Karpas-422 (cell line): ENCODE measurements around the gene PIP4K2A. TPM values are rescaled to one million over a fixed set of nuclear protein-coding genes. Genes with fewer than 3 reads are reported as not detected.
"Not testable (repeated sequence)": the region's sequence is repeated elsewhere in the genome, so short reads cannot be mapped to it uniquely, and the experiment has no call there.

ENCODE experiments used
- DNase-seq: peaks from one replicate; pipeline ENCODE4 v3.0.0-alpha.2; 2015
- H2AFZ ChIP-seq: fragments of 200-600 bp; sonication (generic); 2 replicates; pipeline ENCODE4 v1.6.1; 2014; ENCODE audit warnings: antibody characterized with exemption, low read length, mixed read lengths
- H3K27ac ChIP-seq: fragments of 200-600 bp; sonication (generic); 2 replicates; pipeline ENCODE4 v1.5.1; 2014; ENCODE audit warnings: mild to moderate bottlenecking, low read length, moderate library complexity
- H3K27me3 ChIP-seq: fragments of 200-600 bp; sonication (generic); 2 replicates; pipeline ENCODE4 v1.6.1; 2014; ENCODE audit warnings: low read length, mixed read lengths
- H3K36me3 ChIP-seq: fragments of 200-600 bp; sonication (generic); 2 replicates; pipeline ENCODE4 v1.6.1; 2014; ENCODE audit warnings: low read length, mixed read lengths; ENCODE audit not compliant: insufficient read depth
- H3K4me1 ChIP-seq: fragments of 200-600 bp; sonication (generic); 2 replicates; pipeline ENCODE4 v1.6.1; 2014; ENCODE audit warnings: mild to moderate bottlenecking, low read length, mixed read lengths
- H3K4me2 ChIP-seq: fragments of 200-600 bp; sonication (generic); 2 replicates; pipeline ENCODE4 v1.6.1; 2014; ENCODE audit warnings: low read length, low read depth, mild to moderate bottlenecking; ENCODE audit not compliant: poor library complexity, severe bottlenecking
- H3K4me3 ChIP-seq: fragments of 200-600 bp; sonication (generic); 2 replicates; pipeline ENCODE4 v1.5.1; 2014; ENCODE audit warnings: mild to moderate bottlenecking, antibody characterized with exemption, low read length, mixed read lengths
- H3K79me2 ChIP-seq: fragments of 200-600 bp; sonication (generic); 2 replicates; pipeline ENCODE4 v1.6.1; 2014; ENCODE audit warnings: mild to moderate bottlenecking, low read length, mixed read lengths
- H3K9ac ChIP-seq: fragments of 200-600 bp; sonication (generic); 2 replicates; pipeline ENCODE4 v1.6.0; 2014; ENCODE audit warnings: low read length
- H3K9me2 ChIP-seq: fragments of 200-600 bp; sonication (generic), shearing (Covaris generic); replicated peaks from 2 replicates; pipeline ENCODE4 v1.6.0; 2014; ENCODE audit warnings: mild to moderate bottlenecking, low read length, moderate library complexity; ENCODE audit not compliant: insufficient read depth
- H3K9me3 ChIP-seq: fragments of 300-700, 200-600 bp; sonication (generic); 2 replicates; pipeline ENCODE4 v1.6.1; 2014; ENCODE audit warnings: low read length, mixed read lengths
- H4K20me1 ChIP-seq: fragments of 200-600 bp; sonication (generic); 2 replicates; pipeline ENCODE4 v1.6.1; 2014; ENCODE audit warnings: mild to moderate bottlenecking, antibody characterized with exemption, low read length, low read depth; ENCODE audit not compliant: insufficient read depth
- total RNA-seq: library from RNA; depleted of rRNA; stranded (reverse); fragments of >200 nt; shearing (Covaris generic); gene quantifications from 2 replicates; pipeline ENCODE4 v1.2.3, GENCODE V29; 2014; ENCODE audit warnings: low replicate concordance

The PIP4K2A gene
- total RNA-seq, 1 experiment from 2014 or later, result 32.6 TPM

DNA sequence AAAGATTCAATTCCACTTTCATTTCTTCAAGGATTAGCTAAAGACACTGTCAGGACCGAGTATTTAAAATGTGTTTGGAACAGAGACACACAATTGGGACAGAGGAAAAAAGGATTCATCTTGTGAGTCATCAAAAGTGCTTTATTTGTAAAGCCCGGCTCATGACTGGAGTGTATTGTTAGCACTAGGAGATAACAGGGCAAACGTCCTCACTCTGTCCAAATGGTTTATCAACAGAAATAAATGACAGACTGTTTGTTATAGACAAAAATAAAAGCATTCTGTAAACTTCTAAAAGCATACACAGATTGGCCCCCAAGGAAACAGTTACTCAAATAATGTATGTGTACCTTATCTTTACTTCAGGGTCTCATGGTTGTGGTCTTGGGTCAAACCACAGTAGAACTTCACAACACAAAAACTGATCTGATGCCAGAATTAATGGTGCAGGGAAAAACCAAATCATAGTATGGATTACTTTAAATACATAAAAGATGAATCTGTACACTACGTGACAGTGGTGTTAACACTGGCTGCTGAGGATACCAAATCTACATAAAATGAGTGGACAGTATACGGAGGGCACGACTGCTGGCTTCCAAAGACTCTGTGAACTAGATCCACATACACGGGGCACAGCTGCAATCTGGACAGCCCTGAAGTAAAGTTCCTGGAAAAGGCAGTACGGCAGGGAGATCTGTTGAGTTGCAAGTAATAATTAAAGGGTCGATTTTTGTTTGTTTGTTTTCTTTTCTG lies 179.4 kb downstream of the PIP4K2A start:
- no peak for DNase-seq
- Histone ChIP-seq H2AFZ (no peak overlapping the region), H4K20me1 (no peaks in the 10 kb centered on the region), H3K4me3 (no peak overlapping the region), H3K4me2 (no peak overlapping the region), H3K9me3 (no peaks in the 10 kb centered on the region), H3K9ac (no peak overlapping the region), H3K36me3 (no peaks in the 10 kb centered on the region), H3K27me3 (no peaks in the 10 kb centered on the region), H3K79me2 (no peaks in the 10 kb centered on the region), H3K27ac (no peak overlapping the region), H3K4me1 (no peaks in the 10 kb centered on the region), H3K9me2 (no peaks in the 10 kb centered on the region)

DNA sequence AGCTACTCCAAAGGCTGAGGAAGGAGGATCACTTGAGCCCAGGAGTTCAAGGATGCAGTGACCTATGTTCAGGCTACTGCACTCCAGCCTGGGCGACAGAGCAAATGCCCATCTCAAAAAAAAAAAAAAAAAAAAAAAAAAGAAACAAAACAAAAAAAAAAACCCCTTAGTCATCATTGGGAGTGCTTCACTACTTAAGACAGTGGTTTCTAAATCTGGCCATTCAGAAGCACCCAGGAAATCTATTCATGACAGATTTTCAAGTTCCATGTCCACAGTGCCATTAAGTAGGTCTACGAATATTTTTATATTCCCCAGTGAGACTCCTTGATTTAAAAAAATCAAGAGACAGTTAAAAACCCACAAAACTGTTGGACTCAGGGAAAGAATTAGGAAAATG lies 182.9 kb downstream of the PIP4K2A start:
- no peaks in the 10 kb centered on the region for H3K79me2 ChIP-seq
- no peaks in the 10 kb centered on the region for H4K20me1 ChIP-seq
- no peaks in the 10 kb centered on the region for H3K9me3 ChIP-seq
- H3K4me3 ChIP-seq, result no peak overlapping the region
- H3K9me2 ChIP-seq, result no peaks in the 10 kb centered on the region
- H3K9ac ChIP-seq, result no peak overlapping the region
- H3K4me1 ChIP-seq, result no peaks in the 10 kb centered on the region
- DNase-seq, result no peak
- no peak overlapping the region for H3K4me2 ChIP-seq
- no peaks in the 10 kb centered on the region for H3K27me3 ChIP-seq
- H3K27ac ChIP-seq, result no peak overlapping the region
- H2AFZ ChIP-seq, result no peak overlapping the region
- H3K36me3 ChIP-seq, result no peaks in the 10 kb centered on the region

DNA sequence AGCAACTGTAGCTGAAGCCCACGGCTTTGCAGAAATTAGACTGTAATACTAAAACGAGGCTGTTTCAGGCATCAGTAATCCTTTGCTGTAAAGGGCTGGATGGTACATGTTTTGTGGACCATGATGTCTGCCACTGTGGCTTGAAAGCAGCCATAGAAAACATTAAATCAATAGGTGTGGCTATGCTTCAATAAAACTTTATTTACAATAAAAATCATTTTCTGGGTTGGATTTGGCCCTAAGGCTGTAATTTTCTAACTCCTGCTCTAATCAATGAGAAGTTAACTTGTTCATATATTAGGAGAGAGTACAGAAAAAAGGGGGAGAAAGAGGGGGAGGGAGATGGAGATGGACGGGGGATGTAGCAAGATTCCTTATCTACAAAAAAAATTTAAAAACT lies 183.4 kb downstream of the PIP4K2A start:
- Histone ChIP-seq H3K36me3 (no peaks in the 10 kb centered on the region), H4K20me1 (no peaks in the 10 kb centered on the region), H3K9me2 (no peaks in the 10 kb centered on the region), H3K27me3 (no peaks in the 10 kb centered on the region), H3K9ac (no peak overlapping the region), H3K27ac (no peak overlapping the region), H3K9me3 (no peaks in the 10 kb centered on the region), H3K4me3 (no peak overlapping the region), H3K79me2 (no peaks in the 10 kb centered on the region), H3K4me2 (no peak overlapping the region), H2AFZ (no peak overlapping the region), H3K4me1 (no peaks in the 10 kb centered on the region)
- DNase-seq, result no peak

DNA sequence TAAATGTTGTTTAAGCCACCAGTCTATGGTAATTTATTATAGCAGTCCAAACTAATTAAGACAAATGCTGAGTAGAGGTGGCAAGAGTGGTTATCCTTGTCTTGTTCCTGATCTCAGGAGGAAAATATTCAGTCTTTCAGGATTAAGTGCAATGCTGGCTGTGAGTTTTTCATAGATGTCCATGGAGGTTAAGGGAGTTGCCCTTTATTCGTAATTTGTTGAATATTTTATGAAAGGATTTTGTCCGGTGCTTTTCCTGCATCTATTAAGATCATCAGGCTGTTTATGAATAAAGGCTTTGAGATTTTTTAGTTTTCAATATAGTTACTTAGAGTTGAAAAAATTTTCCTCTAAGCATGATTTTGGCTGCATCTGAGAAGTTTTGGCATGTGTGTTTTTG lies 186.9 kb downstream of the PIP4K2A start:
- Histone ChIP-seq H3K9ac (no peak overlapping the region), H3K79me2 (no peaks in the 10 kb centered on the region), H3K27ac (no peak overlapping the region), H3K4me1 (no peaks in the 10 kb centered on the region), H3K4me3 (no peak overlapping the region), H2AFZ (no peak overlapping the region), H3K4me2 (no peak overlapping the region), H3K27me3 (no peaks in the 10 kb centered on the region), H3K9me3 (no peaks in the 10 kb centered on the region), H3K9me2 (no peaks in the 10 kb centered on the region), H4K20me1 (no peaks in the 10 kb centered on the region), H3K36me3 (no peaks in the 10 kb centered on the region)
- no peak for DNase-seq

DNA sequence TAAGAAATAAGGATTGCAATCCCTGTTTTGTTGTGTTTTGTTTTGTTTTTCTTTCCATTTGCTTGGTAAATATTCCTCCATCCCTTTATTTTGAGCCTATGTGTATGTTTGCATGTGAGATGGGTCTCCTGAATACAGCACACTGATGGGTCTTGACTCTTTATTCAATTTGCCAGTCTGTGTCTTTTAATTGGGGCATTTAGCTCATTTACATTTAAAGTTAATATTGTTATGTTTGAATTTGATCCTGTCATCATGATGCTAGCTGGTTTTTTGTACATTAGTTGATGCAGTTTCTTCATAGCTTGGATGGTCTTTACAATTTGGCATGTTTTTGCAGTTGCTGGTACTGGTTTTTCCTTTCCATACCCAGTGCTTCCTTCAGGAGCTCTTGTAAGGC lies 190.0 kb downstream of the PIP4K2A start:
- not testable (repeated sequence) for H4K20me1 ChIP-seq, H3K4me2 ChIP-seq, H3K4me3 ChIP-seq, H3K27ac ChIP-seq, H3K27me3 ChIP-seq, H3K79me2 ChIP-seq, H3K9me2 ChIP-seq, H3K4me1 ChIP-seq, H3K9ac ChIP-seq, H3K9me3 ChIP-seq, DNase-seq, H3K36me3 ChIP-seq, H2AFZ ChIP-seq

DNA sequence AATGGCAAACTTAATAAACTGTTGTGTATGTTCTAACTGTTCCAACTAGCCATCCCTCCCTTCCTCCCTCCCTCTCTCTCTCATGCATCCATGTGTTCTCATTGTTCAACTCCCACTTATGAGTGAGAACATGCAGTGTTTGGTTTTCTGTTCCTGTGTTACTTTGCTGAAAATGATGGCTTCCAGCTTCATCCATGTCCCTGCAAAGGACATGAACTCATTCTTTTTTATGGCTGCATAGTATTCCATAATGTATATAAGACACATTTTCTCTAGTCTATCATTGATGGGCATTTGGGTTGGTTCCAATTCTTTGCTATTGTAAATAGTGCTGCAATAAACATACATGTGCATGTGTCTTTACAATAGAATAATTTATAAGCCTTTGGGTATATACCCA lies 193.7 kb downstream of the PIP4K2A start:
- H4K20me1 ChIP-seq, H3K27me3 ChIP-seq, H3K9me3 ChIP-seq, H3K4me2 ChIP-seq, H3K9me2 ChIP-seq, H3K4me3 ChIP-seq, H3K27ac ChIP-seq, H3K79me2 ChIP-seq, H3K4me1 ChIP-seq, DNase-seq, H3K36me3 ChIP-seq, H2AFZ ChIP-seq, H3K9ac ChIP-seq: not testable (repeated sequence)

DNA sequence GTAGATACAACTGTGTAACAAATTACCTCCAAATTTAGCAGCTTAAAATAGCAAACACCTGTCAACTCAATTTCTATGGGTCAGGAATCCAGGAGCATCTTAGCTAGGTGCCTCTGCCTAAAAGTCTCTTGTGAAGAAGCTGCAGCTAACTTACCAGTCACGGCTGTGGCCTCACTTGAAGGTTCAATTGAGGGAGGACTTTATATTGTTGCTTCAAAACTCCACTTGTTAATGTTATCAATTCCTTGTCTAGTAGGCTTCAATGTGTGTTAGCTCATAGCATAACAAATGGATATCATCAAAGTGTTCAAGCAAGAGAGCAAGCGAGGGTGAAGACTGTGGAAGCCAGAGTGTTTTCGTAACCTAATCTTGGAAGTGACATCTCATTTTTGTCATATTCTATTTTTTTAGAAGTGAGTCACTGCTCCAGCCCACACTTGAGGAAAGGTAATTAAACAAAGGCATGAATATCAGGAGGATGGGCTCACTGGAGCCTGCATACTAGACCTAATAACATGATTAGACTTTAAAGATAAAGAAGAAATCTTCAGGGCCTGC lies 196.1 kb downstream of the PIP4K2A start:
- no peak overlapping the region for H3K4me2 ChIP-seq
- no peak overlapping the region for H3K27ac ChIP-seq
- DNase-seq, result no peak
- H3K9ac ChIP-seq, result no peak overlapping the region
- no peak overlapping the region for H3K4me3 ChIP-seq
- H3K9me3 ChIP-seq, result no peaks in the 10 kb centered on the region
- no peaks in the 10 kb centered on the region for H4K20me1 ChIP-seq
- H3K79me2 ChIP-seq, result no peaks in the 10 kb centered on the region
- no peaks in the 10 kb centered on the region for H3K9me2 ChIP-seq
- no peaks in the 10 kb centered on the region; the same call in 1 of the 2 replicates for H3K27me3 ChIP-seq
- H3K4me1 ChIP-seq, result no peaks in the 10 kb centered on the region
- H2AFZ ChIP-seq, result no peak overlapping the region
- H3K36me3 ChIP-seq, result no peaks in the 10 kb centered on the region

DNA sequence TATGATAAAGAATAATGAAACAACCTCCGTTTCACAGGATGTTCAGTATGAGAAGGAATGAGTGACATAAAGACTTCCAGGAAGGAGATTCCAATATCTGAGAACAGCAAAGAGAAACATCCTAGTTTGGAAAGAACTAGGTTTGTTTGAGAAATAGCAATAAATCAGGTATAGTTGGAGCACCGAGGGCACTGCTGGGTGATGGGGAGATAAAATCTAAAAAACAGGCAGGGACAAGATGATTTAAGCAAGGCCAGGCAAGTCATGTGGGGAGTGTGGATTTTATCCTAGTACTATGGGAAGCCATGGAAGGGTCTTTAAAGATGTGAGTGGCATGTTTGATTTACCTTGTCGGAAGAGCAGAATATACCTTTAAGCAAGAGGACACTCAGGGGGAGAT lies 199.4 kb downstream of the PIP4K2A start:
- no peaks in the 10 kb centered on the region; the same call in 1 of the 2 replicates for H3K27me3 ChIP-seq
- H3K9me3 ChIP-seq, result no peaks in the 10 kb centered on the region
- no peak for DNase-seq
- H3K36me3 ChIP-seq, result no peaks in the 10 kb centered on the region
- no peaks in the 10 kb centered on the region for H4K20me1 ChIP-seq
- no peak overlapping the region for H3K27ac ChIP-seq
- H3K9ac ChIP-seq, result no peak overlapping the region
- H3K79me2 ChIP-seq, result no peaks in the 10 kb centered on the region
- H3K9me2 ChIP-seq, result no peaks in the 10 kb centered on the region
- H2AFZ ChIP-seq, result no peak overlapping the region
- no peaks in the 10 kb centered on the region for H3K4me1 ChIP-seq
- no peak overlapping the region for H3K4me3 ChIP-seq
- no peak overlapping the region for H3K4me2 ChIP-seq
